GM19395 (cell line): ENCODE data around the gene TUBA4A.
"Not testable (repeated sequence)": the region's sequence is repeated elsewhere in the genome, so short reads cannot be mapped to it uniquely, and the experiment has no call there.

Source experiments
- ATAC-seq: cut with Tn5 transposase; IDR thresholded peaks from one replicate; pipeline ENCODE4 v1.9.1; 2021; ENCODE audit warnings: mild to moderate bottlenecking, moderate library complexity; ENCODE audit not compliant: unreplicated experiment

The TUBA4A gene

GRCh38 chr2:219214141-219214540 is 39.6 kb downstream of the TUBA4A start:
- ATAC-seq: no peak

- no peak for ATAC-seq
These were observed 40.1 kb downstream of the TUBA4A start for GRCh38 chr2:219213486-219214071.

- ATAC-seq: no peak
These were observed 40.7 kb downstream of the TUBA4A start for GRCh38 chr2:219213026-219213415.

GRCh38 chr2:219210886-219211362 is 42.8 kb downstream of the TUBA4A start:
- ATAC-seq: no peak

GRCh38 chr2:219210196-219210885 is 43.4 kb downstream of the TUBA4A start:
- ATAC-seq: no peak

- ATAC-seq: no peak
These were observed 44.2 kb downstream of the TUBA4A start for GRCh38 chr2:219209236-219210195.

GRCh38 chr2:219207884-219208740 is 45.6 kb downstream of the TUBA4A start:
- no peak for ATAC-seq

GRCh38 chr2:219207134-219207883 is 46.4 kb downstream of the TUBA4A start:
- ATAC-seq: no peak

- ATAC-seq: peak; percentile 95
These were observed 47.2 kb downstream of the TUBA4A start, which contains the start of gene ZFAND2B for GRCh38 chr2:219206328-219207133. TSS of gene ZFAND2B (plus strand) at chr2:219206782. CDS start at chr2:219206988, 206 bp downstream.

GRCh38 chr2:219205981-219206327 is 47.8 kb downstream of the TUBA4A start:
- no peak for ATAC-seq

- ATAC-seq: no peak
These were observed 48.6 kb downstream of the TUBA4A start for GRCh38 chr2:219205165-219205538.

GRCh38 chr2:219204425-219205164 is 49.1 kb downstream of the TUBA4A start:
- no peak for ATAC-seq

GRCh38 chr2:219201331-219201730 is 52.4 kb downstream of the TUBA4A start:
- ATAC-seq: not testable (repeated sequence)

- ATAC-seq: not testable (repeated sequence)
These were observed 53.0 kb downstream of the TUBA4A start for GRCh38 chr2:219200502-219201326.
